ENCODE results near the gene TPSAB1.
"Not testable (repeated sequence)": the region's sequence is repeated elsewhere in the genome, so short reads cannot be mapped to it uniquely, and the experiment has no call there.

Gene TPSAB1

DNA sequence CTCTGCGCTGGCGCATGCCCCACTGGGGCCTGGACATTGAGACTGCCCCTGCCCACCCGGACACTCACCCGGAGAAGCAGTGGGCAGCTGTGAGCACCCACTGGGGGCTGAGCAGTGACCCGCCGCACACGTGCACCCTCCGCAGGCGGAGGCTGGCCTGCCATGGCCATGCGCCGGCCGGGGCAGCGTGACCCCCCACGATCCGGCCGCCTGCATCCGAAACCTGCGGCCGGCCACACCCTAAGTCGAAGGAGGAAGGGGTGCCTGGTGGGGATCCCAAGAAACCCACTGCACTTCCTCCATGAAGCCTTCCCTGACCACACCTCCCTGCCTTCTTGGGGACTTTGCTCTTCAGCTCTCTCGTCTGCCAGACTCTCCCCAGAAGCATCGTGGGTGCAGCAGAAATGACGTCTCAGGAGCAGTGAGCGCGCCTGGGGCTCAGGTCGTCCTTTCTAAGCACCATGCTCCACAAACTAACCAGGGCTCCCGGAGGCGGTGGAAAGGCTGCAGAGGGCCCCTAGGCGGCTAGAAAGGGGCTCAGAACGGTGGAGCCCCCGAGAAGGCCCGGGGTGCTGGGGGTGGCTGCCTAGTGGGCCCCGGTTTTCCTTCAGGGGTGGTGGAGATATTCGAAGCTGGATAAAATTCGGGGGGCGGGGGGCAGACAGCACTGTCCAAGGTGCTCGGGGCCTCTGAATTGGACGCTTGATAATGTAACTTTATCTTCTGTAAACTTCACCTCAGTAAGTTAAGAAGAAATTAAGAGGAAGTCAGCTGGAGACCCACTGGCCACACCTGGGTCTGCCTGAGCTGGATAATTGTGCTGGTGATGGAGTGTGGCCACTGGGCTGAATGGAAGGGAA lies 16.9 kb upstream of the TPSAB1 start:
- DNase-seq (ENCODE audit: low read depth), result no peak

DNA sequence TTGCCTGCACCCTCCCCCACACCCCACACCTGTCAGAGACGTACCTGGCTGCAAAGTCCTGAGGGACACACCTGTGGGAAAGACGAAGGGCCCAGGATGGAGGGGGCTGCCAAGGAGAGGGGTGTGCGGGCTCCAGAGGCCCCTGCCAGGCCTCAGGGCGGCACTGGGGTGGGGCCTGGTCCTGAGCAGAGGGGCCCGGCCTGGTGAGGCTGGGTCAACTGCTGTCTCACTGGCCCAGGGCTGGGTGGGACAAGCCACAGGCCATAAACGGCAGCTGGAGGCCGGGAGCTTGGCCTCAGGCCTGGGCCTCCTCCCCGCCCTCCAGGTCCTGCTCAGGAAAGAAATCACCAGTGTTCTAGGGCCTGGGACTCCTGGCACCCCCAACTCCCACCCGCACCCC lies 15.9 kb upstream of the TPSAB1 start:
- no peak for DNase-seq (ENCODE audit: low read depth)

DNA sequence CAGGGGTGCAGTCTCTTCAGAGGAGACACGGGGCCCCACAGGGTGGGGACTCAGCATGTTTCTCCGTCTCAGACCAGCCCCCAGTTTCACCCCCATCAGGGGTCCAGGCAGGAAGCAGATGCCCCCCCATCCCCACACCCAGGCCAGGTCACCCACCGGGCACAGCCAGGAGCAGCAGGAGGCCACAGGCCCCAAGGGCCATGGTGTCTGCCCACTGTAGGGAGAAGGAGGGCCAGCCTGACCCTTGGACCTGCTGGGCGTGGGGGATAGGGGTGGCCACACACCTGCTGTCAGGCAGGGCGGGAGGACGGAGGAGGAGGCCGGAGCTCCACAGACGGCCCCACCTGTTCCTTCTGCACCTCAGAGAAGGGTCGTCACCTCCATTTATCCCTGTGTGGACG lies 15.5 kb upstream of the TPSAB1 start, which contains the start of gene TPSG1:
TSS of gene TPSG1 (minus strand) at position 218 of the 401 bp plus-strand sequence. CDS start at position 202, 16 bp downstream.
- DNase-seq (ENCODE audit: low read depth), result no peak

DNA sequence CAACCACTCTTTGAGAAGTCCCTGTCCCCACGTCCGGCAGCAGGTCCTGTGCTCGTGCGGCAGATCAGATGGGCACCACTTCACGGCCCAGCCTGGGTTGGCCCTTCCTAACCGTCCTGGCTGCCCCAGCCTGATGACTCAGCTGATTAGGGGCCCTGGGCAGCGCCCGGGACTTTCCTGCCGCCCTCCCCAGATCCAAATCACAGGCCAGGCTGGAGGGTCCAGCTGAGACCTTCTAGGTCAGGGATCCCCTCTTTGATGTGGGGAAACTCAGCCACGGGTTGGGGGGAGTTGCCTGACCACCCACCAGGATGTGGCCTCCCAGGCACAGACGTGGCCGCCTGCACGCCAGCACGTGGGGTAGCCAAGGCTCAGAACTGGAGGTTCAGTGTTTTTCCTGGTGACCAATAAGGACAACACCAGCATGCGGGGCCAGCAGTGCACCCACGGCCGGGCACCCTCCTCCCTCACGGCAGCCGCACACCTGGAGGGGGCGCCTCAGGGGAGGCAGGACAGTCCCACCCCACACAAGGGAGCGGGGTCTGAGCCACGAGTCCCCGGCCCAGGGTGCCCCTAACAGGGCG lies 14.7 kb upstream of the TPSAB1 start:
- not testable (repeated sequence) for DNase-seq (ENCODE audit: low read depth)

DNA sequence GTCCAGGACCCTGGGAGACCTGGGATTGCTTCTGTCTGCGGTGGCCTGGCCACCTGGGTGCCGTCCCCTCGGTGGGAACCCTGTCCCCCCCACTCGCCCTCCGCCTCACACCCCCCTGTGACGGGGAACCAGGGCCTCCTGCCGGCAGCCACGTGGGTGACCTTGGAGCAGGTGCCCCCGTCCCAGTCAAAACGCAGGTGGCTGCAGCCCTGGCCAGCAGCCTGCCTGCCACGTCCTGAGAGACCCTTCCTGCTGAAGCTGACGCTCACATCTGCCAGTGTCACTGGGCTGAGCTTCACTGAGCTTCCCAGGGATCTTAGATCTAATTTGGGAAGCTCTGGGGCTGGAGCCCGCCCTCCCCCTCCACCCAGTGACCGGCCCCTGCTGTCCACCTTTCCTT lies 13.8 kb upstream of the TPSAB1 start:
- not testable (repeated sequence) for DNase-seq (ENCODE audit: low read depth)

DNA sequence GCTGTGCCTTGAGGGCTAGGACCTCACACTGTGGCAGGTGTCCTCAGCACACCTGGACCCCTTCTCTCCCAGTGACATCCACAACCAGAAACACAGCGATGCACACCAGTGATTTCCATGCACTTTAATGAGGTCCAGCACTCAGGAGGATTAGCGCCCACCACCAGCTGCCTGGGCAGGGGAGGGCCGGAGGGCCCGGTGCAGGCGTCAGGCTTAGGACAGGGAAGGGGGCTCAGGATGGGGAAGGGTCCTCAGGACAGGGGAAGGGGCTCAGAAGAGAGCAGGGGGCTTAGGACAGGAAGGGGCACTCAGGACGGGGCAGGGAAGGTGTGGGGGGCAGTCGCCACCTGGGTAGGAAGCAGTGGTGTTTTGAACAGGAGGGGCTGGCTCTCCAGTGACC lies 12.3 kb upstream of the TPSAB1 start:
- DNase-seq (ENCODE audit: low read depth), result not testable (repeated sequence)

DNA sequence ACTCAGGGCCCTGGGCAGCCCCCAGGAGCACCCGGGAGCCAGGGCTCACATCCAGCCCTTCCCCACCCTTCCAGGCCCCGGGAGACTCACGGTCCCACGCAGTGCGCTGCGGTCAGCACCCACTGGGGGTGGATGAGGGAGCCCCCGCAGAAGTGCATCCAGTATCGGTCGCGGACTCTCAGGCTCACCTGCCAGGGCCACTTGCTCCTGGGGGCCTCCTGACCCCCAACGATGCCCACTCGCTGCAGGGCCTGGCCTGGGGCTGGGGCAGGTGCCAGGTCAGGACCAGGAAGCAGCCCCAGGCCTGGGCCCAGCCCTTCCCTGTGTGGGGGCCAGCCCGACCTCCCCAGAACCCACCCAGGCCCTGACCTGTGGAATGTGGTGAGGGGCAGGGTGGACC lies 11.0 kb upstream of the TPSAB1 start:
- not testable (repeated sequence) for DNase-seq (ENCODE audit: low read depth)

DNA sequence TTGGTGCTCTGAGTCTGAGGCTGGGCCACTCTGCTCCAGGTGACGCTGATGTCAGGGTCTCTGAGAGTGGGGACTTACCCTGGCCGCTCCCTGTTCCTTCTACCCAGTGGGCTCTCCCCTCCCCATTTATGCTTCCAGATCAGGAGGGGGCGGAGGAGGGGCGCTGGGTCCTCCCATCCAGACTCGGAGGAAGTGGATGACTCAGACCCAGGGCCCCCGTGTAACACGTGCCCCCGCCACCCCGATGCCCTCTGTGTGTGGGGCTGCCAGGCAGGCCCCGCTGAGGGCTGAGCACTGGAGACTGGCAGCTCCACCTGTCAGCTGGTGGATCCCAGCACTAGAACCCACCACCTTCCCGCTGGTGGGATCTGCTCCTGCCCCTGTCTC lies 10.4 kb upstream of the TPSAB1 start, which contains the start of gene TPSB2:
TSS of gene TPSB2 (minus strand) at position 101 of the 387 bp plus-strand sequence. CDS start 233 bp downstream, outside the sequence.
- not testable (repeated sequence) for DNase-seq (ENCODE audit: low read depth)

DNA sequence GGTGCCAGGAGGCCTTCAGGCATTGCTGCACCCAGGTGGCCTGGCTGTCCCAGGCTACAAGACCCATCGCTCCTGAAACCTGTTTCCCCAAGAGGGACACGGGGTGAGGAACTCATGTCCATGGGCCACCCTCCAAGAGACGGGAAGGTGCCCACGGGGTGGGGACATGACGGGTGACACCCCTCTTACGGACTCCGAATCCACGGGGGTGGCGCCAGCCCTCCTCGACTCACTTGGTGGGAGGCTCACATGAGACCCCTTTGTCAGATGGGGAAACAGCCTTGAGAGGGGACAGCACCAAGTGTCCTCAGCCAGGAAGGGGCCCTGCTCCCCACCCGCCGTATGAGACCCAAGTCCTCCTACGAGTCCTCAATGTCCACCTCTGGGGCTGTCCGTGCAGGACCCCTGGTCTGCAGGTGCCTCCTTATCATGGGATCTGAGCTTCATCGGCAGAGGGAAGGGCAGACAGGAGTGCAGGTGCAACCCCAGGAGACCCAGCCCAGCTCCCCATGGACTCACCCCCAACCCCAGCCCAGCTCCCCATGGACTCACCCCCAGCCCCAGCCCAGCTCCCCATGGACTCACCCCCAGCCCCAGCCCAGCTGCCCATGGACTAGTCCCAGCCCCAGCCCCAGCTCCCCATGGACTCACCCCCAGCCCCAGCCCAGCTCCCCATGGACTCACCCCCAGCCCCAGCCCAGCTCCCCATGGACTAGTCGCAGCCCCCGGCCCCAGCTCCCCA lies 9.9 kb upstream of the TPSAB1 start:
- DNase-seq (ENCODE audit: low read depth), result not testable (repeated sequence)

DNA sequence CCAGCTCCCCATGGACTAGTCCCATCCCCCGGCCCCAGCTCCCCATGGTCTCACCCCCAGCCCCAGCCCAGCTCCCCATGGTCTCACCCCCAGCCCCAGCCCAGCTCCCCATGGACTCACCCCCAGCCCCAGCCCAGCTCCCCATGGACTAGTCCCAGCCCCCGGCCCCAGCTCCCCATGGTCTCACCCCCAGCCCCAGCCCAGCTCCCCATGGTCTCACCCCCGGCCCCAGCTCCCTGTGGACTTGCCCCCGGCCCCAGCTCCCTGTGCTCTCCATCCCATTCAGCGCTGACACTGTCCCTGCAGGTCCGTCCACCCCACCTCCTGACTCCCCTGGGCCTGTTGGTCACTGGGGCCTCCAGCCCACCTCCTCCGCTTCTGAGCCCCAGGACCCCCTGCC lies 9.2 kb upstream of the TPSAB1 start:
- DNase-seq (ENCODE audit: low read depth), result not testable (repeated sequence)

DNA sequence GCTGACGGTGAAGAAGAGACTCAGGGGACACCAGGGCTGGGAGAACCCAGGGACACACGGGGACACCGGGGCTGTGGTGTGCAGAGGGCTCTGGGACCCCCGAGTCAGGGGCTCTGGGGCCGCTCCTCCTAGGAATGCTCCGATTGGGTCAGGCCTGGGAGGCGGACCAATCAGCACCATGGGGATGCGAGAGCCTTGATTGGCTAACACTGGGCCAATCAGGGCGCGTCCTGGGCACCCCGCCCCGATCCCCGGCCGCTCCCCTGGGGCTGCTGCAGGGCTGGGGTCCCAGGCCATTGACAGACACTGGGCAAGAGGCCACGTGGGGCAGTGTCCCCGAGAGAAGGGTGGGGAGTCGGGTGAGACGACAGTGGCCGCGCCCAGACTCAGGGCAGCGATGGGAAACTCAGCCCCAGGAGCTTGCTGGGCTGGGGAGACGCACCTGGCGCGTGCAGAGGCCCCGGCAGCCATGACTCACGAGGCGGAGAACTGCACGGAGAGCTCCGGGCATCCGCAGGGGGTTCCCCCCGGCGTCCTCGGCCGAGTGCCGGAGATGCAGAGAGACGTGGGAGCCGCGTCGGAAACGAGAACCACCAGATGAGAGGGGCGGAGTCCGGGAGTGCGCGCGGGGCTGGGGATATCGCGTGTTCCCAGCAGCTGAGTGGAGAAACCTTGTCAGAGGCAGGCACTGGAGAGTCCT lies 8.3 kb upstream of the TPSAB1 start:
- not testable (repeated sequence) for DNase-seq (ENCODE audit: low read depth)

DNA sequence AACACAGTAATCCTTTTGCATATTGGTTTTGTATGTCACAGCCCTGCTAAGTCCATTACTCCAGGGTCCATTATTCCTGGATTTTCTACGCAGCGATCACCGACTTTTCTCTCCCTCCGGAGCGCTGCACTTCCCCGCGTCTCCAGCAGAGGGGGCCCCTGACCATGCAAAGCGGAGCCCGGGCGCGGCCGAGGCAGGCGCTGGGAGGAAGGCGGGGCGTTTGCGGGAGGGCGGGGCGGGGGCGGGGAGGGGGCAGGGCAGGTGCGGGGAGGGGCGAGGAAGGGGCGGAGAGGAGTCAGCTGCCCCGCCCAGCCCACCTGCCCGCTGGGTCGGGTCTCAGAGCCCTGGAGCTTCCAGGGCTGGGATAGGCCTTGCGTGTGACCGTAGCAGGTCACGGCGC lies 3.8 kb upstream of the TPSAB1 start:
- not testable (repeated sequence) for DNase-seq (ENCODE audit: low read depth)

DNA sequence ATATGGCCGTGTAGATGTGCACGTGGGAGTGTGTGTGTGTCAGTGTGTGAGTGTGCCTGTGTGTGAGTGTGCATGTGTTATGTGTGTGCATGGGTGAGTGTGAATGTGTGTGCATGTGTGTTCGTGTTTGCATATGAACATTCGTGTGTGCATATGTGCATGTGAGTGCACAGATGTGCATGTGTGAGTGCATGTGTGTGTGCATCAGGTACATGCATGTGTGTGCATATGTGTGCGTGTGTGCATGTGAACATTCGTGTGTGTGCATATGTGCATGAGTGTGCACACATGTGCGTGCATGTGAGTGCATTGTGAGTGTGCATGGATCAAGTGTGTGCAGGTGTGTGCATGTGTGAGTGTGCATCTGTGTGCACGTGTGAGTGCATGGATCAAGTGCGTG lies 2.5 kb upstream of the TPSAB1 start:
- no peak for DNase-seq (ENCODE audit: low read depth)

DNA sequence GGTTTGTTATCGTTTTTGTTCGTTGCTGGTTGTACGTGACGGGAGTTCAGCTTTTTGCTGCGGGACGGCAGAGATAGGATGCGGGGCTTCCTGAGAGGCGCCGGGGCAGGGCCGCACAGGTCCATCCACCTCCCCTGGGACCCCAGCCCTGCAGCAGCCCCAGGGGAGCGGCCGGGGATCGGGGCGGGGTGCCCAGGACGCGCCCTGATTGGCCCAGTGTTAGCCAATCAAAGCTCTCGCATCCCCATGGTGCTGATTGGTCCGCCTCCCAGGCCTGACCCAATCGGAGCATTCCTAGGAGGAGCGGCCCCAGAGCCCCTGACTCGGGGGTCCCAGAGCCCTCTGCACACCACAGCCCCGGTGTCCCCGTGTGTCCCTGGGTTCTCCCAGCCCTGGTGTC lies 1.6 kb upstream of the TPSAB1 start:
- not testable (repeated sequence) for DNase-seq (ENCODE audit: low read depth)

DNA sequence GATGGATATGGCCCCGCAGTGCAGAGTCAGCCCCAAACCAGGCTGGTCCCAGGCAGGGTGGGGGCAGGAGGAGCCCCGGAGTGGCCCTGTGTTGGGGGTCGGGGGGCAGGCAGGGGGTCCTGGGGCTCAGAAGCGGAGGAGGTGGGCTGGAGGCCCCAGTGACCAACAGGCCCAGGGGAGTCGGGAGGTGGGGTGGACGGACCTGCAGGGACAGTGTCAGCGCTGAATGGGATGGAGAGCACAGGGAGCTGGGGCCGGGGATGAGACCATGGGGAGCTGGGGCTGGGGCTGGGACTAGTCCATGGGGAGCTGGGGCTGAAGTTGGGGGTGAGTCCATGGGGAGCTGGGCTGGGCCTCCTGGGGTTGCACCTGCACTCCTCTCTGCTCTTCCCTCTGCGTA lies 930 bp upstream of the TPSAB1 start:
- not testable (repeated sequence) for DNase-seq (ENCODE audit: low read depth)

DNA sequence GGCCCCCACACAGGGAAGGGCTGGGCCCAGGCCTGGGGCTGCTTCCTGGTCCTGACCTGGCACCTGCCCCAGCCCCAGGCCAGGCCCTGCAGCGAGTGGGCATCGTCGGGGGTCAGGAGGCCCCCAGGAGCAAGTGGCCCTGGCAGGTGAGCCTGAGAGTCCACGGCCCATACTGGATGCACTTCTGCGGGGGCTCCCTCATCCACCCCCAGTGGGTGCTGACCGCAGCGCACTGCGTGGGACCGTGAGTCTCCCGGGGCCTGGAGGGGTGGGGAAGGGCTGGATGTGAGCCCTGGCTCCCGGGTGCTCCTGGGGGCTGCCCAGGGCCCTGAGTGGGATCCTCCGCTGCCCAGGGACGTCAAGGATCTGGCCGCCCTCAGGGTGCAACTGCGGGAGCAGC lies 576 bp downstream of the TPSAB1 start:
- DNase-seq (ENCODE audit: low read depth), result not testable (repeated sequence)

DNA sequence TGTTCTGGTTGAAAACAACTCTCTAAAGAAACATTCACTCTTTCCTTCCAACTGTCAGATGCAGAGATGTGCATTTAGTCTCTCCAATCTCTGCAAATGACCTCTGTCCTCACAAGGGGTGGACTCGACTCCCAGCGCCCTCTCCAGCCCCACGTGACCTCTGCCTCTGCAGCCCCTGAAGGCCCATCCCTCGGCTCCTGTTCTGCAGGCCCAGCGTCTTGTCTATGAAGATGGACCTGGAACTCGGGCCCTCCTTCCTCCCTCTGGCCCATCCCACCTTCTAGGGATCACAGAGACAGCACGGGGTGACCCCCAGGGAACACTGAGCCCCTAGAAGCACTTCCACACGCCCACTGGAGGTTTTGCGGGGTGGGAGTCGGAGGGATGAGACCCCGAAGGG lies 2.9 kb downstream of the TPSAB1 start:
- DNase-seq (ENCODE audit: low read depth), result not testable (repeated sequence)

DNA sequence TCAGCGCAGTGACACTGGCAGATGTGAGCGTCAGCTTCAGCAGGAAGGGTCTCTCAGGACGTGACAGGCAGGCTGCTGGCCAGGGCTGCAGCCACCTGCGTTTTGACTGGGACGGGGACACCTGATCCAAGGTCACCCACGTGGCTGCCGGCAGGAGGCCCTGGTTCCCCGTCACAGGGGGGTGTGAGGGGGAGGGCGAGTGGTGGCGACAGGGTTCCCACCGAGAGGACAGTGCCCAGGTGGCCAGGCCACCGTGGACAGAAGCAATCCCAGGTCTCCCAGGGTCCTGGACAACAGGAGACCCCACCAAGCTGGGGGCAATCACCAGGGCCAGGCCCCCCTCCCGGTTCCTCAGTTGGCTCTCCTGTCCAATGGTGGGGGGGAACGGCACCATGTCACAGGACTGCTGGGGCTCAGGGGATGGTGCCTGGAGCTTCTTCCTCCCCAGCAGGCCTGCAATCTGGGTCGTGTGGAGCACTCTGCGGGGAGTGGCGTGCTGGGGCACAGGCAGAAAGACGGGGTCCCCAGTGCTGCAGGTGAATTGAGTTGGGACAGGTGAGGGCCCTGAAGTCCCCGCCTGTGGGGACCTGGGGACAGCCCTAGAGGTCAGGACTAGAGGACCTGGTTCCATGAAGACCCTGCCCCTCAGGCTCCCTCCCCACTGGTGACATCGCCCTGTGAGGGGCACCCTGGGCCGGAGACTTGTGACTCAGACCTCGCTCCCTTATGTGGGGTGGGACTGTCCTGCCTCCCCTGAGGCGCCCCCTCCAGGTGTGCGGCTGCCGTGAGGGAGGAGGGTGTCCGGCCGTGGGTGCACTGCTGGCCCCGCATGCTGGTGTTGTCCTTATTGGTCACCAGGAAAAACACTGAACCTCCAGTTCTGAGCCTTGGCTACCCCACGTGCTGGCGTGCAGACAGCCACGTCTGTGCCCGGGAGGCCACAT lies 3.7 kb downstream of the TPSAB1 start:
- not testable (repeated sequence) for DNase-seq (ENCODE audit: low read depth)

DNA sequence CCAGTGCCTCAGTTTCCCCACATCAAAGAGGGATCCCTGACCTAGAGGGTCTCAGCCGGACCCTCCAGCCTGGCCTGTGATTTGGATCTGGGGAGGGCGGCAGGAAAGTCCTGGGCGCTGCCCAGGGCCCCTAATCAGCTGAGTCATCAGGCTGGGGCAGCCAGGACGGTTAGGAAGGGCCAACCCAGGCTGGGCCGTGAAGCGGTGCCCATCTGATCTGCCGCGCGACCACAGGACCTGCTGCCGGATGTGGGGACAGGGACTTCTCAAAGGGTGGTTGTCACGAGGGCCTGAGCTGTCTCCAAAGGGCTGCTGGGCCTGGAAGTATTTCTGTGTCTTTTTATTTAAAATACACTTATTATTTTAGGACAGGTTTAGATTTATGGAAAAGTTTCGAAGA lies 4.4 kb downstream of the TPSAB1 start:
- DNase-seq (ENCODE audit: low read depth), result no peak

DNA sequence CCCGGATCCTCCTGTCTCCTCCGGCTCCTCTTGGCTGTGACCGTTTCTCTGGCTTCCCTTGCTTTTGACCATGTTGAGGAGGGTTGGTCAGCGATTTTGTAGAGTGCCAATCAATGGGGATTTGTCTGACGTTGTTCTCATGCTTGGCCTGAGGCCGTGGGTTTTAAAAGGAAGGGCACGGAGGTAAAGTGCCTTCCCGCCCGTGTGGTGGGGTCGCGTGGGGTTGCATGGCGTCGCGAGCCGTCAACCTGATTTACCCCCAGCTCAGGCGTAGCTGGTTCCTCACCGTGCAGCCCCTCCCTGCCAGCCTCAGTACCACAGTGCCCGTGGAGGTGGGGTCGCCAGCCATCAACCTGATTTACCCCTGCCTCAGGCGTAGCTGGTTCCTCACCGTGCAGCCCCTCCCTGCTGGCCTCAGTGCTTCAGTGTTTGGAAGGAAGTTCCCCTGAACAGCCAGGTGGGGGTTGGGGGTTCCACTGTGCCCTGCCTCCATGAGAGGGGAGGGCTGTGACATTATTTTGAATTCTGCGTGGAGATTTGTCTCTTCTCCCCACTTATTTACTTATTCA lies 5.0 kb downstream of the TPSAB1 start:
- DNase-seq (ENCODE audit: low read depth), result no peak

Measured in activated T-cell treated with anti-CD3 and anti-CD28 coated beads for 48 hours (primary cell).